Sigmoid colon (tissue), 4 donors: Measurements from ENCODE around the gene PCDHGA6.

ENCODE experiments used
- EP300 ChIP-seq, 4 donors: sonication (generic); formaldehyde crosslinking; IDR thresholded peaks; one replicate each; pipeline ENCODE4 v1.6.1; 2017; ENCODE audit warnings: antibody characterized with exemption in 4 of 4
- POLR2A ChIP-seq, 2 donors: fragments of 450-650 bp; IDR thresholded peaks; one replicate each; pipeline ENCODE4 v1.6.1; 2016; ENCODE audit warnings: antibody characterized with exemption in 2 of 2, mild to moderate bottlenecking in 2 of 2, moderate library complexity in 2 of 2
- POLR2AphosphoS5 ChIP-seq, 4 donors: sonication (generic); formaldehyde crosslinking; IDR thresholded peaks; one replicate each; pipeline ENCODE4 v1.6.1; 2017; ENCODE audit warnings: antibody characterized with exemption in 4 of 4
- TF ChIP-seq, protein P1 (sequence below), 4 experiments: fragments of 450-650 bp in 3 of 4; fragments of 200-600 bp in 1 of 4; IDR thresholded peaks; one replicate each; pipeline ENCODE4 v1.5.1; 2016 to 2019; ENCODE audit warnings: antibody characterized with exemption in 4 of 4, mild to moderate bottlenecking in 3 of 4, moderate library complexity in 2 of 4

- TF ChIP-seq POLR2AphosphoS5 (IDR thresholded peaks at IDR 0.05) (no peak), POLR2A (IDR thresholded peaks at IDR 0.05) (no peak), EP300 (IDR thresholded peaks at IDR 0.05) (no peak)
- TF ChIP-seq, protein P1, sequence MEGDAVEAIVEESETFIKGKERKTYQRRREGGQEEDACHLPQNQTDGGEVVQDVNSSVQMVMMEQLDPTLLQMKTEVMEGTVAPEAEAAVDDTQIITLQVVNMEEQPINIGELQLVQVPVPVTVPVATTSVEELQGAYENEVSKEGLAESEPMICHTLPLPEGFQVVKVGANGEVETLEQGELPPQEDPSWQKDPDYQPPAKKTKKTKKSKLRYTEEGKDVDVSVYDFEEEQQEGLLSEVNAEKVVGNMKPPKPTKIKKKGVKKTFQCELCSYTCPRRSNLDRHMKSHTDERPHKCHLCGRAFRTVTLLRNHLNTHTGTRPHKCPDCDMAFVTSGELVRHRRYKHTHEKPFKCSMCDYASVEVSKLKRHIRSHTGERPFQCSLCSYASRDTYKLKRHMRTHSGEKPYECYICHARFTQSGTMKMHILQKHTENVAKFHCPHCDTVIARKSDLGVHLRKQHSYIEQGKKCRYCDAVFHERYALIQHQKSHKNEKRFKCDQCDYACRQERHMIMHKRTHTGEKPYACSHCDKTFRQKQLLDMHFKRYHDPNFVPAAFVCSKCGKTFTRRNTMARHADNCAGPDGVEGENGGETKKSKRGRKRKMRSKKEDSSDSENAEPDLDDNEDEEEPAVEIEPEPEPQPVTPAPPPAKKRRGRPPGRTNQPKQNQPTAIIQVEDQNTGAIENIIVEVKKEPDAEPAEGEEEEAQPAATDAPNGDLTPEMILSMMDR (IDR thresholded peaks at IDR 0.05), result no peak
Measured at GRCh38 chr5:141421489-141421855, 47.8 kb downstream of the PCDHGA6 start.
